COLO829 (cell line): Measurements from ENCODE around the gene DHRSX.
A peak's percentile ranks its signal among the peaks of the same experiment; 100 is the strongest.
"Not testable (repeated sequence)": the region's sequence is repeated elsewhere in the genome, so short reads cannot be mapped to it uniquely, and the experiment has no call there.

ENCODE experiments used
- DNase-seq: peaks from one replicate; pipeline ENCODE4 v3.0.0; 2012; ENCODE audit warnings: low spot score

DHRSX gene

DNA sequence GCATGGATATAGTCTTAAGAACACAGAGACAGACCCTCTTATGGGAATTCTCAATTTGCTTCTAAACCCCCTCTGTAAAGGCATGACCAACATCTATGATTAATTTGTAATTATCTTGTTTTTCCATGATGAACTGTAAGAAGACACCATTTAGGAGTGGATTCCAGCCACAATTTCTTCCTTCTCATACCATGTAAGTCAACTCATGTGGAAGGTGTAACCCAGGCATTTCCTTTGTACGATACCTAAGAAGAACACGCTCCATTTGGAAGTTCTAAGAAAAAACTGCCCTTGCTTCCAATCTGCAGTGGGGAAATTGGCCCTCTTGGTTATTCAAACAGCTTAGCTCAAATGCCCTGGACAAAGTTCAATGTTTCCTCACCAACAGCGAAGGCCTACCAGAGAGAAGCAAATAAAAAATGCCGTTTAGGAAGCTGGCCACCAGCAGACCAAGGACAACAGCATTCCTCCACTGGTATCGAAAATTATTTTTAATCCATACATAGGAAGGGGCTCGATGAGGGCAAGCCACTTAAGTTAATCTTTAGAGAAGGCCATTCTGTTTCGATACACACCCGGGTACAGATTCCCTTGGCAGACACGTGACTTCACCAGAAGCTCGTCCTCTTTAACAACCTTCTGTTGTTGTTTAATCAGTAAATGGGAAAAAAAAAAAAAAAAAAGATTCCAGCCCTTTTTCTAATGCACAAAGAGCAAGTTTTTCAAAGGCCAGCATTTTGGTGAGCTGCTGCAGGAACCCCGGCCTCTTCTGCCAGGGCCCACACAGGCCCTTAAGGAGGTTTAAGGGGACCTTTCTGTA lies 2.6 kb downstream of the DHRSX start:
- peak; percentile 22 for DNase-seq

DNA sequence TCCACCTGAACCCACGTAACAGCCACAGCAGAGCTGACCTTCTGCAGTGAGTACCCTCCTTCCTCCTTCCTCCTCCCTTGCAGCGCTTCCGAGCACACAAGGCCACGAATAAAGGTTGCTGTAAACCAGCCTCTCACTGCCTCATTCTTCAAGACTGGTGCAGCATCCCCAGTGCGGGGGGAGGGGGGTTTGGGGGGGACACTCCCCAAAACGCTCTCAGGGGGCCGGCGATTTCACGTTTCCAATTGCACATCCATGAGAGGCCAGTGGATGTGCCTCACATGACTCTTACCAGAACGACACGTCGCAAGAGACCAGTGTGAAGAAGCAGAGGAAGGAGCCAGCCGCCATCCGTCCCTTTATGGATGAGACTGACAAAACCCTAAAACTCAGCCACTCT lies 5.2 kb downstream of the DHRSX start:
- no peak for DNase-seq

DNA sequence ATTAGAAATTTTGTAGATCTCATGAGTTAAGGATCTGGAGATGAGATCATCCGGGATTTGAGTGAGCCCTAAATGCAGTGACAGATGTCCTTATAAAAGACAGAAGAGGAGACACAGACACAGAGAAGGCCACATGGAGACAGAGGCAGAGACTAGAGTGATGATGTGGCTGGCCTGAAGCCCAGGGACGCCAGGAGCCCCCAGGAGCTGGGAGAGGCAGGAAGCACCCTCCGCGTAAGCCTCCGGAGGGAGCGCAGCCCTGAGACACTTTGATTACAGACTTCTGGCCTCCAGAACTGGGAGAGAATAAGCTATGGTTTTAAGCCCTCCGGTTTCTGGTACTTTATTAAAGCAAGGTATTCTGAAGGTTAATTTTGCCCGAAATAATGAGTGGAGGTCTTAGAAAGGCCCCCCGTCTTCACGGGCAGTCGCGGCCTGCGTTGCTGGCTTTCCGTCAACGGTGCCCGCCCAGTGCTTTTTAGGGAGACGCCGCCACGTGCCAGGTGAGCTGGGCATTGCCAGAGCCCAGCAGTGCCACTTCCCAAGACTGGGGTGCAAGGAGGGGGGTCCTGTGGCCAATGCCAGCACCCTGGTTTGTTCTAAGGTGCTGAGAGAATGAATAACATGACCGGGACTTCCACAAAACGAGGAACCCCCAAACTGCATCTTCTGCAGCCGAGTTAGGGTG lies 8.1 kb downstream of the DHRSX start:
- DNase-seq = no peak

DNA sequence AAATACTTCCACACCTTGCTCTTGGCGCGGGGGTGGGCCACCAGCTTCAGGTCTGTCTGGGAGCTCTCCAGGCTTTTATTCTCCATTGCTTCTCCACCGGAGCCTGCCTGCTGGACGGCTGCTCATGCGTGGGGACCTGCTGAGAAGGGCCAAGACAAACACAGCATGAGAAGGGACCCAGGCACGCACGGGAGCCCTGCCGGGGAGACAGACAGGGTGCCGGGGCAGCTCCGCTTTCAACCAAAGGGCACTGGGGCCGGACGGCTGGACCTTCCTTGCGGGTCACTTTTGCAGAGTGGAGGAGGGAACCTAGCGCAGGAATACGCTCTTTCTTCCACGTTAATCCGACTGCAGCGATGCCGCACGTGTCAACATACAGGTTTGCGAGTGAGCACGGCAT lies 10.1 kb downstream of the DHRSX start:
- no peak for DNase-seq

DNA sequence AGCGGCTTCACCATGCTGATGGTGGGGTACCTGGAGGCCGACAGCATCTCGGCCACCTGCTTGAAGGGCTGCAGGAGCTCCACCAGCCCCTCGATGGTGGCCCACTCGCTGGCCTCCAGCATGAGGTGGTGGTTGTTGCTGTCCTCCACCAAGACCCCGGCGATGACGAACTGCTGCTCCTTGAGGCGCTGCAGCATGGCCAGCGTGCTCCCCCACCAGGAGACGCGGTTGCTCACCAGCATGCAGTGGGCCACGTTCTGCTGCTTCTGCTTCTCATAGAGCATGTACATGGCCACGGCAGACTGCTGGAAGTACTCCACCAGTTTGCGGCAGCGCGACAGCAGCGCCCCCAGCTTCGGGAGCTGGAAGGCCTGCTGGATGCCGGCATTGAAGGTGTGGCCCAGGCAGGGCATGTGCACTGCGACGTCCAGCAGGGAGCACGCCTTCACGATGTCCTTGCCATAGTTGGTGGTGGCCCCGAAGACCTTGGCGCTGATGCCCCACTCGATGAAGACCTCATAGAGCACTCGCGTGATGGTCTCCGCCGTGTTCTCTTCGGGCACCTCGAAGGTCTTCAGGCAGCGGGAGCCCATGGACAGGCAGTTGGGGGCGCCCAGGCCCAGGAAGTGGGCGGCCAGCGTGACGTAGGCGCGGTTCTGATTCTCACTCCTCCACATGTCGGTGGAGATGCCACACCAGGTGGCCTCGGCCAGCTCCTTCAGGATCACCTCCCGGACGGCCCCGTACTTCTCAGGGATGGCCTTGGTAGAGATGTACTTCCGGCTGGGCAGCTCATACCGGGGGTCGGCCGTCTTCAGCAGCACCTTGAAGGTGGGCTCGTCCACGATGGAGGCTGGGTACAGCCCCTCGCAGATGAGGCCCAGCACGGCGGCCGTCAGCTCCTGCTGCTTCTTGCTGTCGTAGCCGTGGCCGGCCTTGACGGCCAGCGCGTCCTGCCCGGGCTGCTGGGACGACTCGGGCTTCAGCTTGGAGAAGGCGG lies 11.0 kb downstream of the DHRSX start:
- no peak for DNase-seq

DNA sequence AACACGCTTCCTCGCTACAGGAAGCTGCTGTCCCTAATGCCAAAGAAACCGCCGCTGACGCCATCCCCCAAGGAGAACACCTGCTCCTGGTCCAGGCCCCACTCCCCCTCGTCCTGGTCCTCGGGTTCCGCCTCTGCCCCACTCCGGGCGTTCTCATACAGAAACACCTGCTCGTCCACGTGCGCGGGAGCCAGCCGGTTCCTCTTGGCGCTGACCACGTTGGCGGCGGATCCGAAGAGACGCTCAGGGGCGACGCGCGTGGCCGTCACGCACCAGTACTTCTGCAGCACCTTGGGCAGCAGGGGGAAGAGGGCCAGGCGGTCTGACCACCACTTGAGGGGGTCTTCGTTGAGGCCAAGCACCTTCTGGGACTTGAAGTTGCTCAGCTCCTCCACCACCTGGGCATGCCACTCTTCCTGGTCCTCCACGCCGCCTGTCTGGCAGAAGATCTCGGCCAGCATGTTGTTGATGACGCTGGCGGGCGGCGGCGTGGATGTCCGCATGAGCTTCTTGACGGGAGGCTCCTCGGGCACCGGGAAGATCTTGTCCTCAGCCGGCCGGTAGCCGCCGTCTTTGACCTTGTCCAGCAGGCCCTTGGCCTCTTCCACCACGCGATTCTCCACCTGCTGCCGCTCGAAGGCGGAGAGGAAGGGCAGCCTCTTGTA lies 12.0 kb downstream of the DHRSX start:
- DNase-seq = no peak

DNA sequence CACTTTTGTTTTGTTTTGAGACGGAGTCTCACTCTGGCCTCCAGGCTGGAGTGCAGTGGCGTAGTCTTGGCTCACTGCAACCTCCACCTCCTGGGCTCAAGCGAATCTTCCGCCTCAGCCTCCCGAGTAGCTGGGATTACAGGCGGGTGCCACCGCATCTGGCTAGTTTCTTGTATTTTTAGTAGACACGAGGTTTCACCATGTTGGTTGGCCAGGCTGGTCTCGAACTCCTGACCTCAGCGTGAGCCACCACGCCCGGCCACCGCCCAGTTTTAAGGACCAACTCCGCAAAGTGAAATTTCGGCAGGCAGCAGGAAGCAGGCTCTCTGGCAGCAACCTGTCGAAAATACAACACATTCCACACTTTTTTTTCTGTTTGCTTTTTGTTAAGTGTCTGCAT lies 13.4 kb downstream of the DHRSX start:
- no peak for DNase-seq

DNA sequence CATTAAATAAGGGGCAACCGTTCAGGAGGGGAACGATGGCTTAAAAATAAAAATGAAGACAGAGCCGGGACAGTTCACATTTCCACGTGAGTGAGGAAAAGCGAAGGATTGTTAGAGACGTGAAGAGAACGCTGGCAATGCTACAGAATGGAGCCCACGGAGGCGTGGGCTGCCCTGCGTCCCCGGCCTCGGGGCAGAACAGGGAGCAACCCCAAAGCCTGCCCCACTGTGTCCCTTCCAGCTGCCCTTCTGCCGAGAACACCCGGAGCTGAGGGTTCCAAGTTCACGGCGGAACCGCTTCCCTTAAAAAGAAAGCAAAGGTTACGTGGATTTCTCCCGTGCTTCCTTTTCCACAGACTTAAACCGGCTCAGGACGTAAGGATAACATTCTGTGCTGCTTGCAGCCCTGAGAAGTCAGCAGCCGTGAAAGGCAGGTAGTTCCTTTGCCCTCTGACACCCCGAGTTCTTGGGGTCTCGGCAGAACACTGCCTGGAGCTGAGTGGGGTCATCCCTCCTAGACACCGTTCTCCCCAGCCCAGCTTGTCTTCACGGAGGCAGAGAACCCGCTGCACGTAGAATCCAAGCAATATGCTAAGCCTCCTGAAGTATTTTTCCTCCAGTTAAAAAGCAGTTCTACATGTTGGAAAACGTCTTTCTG lies 14.2 kb downstream of the DHRSX start:
- DNase-seq = no peak

DNA sequence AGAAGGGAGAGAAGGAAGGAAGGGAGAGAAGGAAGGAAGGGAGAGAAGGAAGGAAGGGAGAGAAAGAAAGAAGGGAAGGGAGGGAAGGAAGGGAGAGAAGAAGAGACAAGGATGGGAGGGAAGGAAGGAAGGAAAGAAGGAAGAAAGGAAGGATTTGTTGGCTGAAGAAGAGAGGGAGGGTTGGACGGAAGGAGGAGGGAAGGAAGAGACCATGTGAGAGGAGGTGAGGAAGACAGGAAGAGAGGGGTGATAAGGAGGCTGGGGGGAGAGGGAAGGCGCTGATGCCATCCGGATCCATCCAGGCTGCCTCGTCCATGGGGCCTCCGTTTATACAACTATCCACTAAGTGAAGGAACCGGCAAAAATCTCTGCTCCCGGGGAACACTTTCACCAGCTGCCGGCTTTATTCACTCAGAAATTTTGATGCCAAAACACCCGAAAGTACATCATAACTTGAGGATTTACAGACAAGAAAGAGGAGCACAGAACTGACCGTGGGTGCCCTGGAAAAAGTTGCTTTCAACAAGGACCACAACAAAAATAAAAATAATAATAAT lies 14.9 kb downstream of the DHRSX start:
- no peak for DNase-seq

DNA sequence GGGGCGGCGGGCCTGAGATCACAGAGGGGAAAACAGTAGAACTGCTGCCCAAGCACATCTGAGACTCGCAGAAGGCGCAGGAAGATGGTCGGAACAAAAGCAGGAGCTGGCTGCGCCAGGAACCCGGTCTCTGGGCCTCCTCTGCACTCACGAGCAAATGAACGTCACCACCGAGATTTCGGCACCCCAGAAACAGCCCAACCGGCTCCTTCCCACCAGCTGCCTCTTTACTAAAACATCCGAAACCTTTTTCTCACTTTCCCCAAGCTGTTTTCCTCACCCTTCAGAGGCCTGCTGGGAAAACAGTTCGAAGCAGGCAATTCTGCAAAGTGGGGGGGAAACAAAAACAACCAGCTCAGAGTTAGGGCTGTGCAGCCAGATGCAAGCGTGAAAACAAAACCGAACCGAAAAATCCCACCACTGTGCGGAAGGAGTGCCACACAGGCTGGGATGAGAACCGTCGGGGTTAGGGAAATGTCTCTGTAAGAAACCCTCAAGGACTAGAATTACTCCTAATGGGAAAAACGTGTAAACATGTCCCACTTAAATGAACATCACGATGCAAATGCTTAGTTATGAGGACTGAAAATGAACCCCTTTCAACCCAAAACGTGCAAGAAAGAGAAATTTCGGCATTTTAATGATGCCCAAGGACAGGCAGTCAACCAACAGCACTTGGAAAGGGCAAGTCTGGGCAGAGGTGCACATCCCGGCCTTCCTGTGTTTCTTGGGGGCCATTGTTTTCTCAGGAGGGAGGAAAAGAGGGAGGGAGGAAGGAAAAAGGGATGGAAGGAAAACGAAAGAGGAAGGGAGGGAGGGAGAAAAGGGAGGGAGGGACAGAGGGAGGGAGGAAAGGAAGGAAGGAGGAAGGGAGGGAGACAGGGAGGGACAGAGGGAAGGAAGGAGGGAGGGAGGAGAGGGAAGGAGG lies 15.8 kb downstream of the DHRSX start:
- no peak for DNase-seq

DNA sequence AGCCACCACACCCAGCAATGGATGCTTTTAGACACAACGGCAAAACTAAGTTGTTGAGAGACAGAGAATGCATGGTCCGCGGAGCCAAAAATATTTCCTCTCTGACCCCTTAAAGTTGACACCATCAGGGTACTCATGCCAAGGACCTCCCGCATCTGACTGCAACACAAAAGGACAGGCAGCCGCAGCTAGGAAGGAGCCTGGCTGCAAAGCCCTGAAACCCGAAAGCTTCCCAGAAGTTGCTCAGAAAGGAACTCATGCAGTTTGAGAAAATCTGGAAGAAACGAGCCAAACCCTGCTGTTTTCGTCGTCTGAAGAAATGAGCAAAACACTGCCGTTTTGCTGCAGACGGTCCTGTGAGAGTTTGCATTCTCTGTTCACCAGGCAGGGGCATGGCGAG lies 16.5 kb downstream of the DHRSX start:
- no peak for DNase-seq

DNA sequence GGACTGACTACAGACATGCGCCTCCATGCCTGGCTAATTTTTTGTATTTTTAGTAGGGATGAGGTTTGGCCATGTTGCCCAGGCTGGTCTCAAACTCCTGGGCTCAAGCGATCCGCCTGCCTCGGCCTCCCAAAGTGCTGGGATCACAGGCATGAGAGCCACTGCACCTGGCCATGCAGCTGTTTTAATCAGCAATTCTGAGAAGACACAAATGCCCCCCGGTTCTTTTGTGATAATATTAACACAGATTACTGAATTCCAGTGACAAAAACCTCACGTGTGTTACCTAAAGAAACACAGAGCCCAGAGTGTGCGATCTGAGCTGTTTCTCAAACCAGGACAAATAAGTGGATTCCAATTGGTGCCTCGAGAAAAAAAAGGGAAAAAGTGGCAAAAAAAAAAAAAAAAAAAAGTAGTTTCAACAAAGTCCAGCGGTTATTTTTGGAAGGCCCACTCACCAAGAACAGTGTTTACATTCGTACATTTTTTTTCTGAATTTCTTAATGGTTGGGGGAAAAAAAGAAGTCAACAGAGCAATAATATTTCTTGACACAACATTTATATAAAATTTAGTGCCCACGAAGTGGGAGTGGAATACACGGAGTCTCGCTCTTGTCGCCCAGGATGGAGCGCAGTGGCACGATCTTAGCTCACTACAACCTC lies 17.2 kb downstream of the DHRSX start:
- no peak for DNase-seq

DNA sequence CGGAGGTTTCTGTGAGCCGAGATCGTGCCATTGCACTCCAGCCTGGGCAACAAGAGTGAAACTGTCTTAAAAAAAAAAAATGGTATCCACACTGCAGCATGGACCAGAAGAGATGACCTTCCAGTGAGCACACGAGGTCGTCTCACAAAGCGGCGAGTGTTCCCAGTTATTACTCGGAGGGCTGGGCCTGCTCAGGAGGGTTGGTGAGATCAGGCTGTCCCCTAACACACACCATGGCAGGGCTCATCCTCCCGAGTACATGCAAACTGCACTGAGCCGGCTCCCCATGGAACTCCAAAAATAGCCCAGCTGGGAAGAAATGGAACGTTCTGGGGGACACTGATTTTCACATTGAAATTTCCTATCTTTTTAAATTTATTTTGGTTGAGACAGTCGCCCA lies 19.2 kb downstream of the DHRSX start:
- not testable (repeated sequence) for DNase-seq

DNA sequence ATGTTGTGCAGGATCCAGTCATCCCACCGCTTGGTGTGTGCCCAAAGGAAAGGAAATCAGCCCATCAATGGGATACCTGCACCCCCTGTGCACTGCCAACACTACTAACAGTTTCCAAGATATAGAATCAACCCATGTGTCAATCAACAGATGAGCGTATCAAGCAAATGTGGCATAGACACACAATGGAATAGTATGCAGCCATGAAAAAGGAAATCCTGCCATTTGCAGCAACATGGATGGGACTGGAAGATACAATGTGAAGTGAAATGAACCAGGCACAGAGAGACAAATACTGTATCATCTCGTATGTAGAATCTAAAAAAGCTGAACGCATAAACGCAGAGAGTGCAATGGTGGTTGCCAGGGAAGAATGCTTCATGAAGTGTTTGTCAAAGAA lies 20.8 kb downstream of the DHRSX start:
- DNase-seq = not testable (repeated sequence)

DNA sequence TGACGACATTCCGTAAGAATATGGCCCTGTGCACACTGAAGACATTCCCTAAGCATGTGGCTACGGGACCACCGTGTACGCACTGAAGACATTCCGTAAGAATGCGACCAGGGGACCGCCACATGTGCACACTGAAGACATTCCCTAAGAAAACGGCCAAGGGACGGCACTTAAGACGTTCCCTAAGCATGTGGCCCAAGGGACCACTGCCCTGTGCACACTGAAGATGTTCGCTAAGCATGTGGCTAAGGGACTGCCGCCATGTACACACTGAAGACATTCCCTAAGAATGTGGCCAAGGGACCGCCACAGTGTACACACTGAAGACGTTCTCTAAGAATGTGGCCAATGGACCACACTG lies 21.4 kb downstream of the DHRSX start:
- no peak for DNase-seq

DNA sequence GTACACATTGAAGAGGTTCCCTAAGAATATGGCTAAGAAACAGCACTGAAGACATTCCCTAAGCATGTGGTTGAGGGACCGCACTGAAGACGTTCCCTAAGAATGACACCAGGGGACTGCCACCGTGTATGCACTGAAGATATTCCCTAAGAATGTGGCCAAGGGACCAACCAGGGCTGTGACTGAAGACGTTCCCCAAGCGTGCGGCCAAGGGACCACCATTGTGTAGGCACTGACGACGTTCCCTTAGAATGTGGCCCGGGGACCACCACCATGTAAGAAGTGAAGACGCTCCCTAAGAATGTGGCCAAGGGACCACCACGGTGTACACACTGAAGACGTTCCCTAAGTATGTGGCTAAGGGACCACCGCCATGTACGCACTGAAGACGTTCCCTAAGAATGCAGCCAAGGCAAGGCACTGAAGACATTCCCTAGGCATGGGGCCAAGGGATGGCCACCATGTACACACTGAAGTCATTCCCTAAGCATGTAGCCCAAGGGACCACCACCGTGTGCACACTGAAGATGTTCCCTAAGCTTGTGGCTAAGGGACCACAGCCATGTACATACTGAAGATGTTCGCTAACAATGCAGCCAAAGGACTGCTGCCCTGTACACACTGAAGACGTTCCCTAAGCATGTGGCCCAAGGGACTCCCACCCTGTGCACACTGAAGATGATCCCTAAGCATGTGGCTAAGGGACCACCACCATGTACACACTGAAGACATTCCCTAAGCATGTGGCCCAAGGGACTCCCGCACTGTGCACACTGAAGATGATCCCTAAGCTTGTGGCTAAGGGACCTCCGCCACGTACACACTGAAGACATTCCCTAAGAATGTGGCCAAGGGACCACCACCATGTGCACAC lies 22.0 kb downstream of the DHRSX start:
- no peak for DNase-seq

DNA sequence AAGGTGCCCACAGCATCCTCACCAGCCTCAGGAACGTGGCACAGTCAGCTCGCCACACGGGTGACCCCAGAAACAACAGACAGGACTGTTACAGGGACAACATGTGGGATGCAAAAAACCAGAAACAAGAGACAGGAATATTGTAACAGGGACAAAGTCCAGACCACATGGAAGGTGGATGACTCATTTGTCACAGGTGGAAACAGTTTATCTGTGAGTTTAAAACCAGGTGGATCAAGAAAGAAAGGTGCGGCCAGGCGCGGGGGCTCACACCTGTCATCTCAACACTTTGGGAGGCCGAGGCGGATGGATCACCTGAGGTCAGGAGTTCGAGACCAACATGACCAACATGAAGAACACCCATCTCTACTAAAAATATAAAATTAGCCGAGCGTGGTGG lies 23.5 kb downstream of the DHRSX start:
- DNase-seq = not testable (repeated sequence)

DNA sequence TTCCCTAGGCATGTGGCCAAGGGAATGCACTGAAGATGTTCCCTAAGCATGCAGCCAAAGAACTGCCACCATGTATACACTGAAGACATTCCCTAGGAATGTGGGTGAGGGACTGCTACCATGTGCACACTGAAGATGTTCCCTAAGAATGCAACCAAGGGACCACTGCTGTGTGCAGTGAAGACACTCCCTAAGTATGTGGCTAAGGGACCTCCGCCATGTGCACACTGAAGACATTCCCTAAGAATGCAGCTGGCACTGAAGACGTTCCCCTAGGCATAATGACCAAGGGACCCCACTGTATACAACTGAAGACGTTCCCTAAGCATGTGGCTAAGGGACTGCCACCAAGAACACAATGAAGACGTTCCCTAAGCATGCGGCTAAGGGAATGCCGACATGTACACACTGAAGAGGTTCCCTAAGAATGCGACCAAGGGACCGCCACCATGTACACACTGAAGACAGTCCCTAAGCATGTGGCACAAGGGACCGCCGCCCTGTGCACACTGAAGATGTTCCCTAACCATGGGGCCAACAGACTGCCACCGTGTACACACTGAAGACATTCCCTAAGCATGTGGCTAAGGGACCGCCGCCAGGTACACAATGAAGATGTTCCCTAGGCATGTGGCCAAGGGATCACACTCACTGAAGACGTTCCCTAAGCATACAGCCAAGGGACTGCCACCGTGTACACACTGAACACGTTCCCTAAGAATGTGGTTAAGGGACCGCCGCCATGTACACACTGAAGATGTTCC lies 25.6 kb downstream of the DHRSX start:
- no peak for DNase-seq
